Cardiac muscle cell (in vitro differentiated cells and primary cell): Measurements from ENCODE around the gene BRMS1. TPM values are rescaled to one million over a fixed set of nuclear protein-coding genes. Genes with fewer than 3 reads are reported as not detected.

Experiments
- DNase-seq, 2 donors: peaks; one replicate each; pipeline versions ENCODE4 v3.0.0 to v3.0.0-alpha.2; 2010 to 2017; ENCODE audit warnings: low read depth in 1 of 2, low spot score in 1 of 2
- H3K27ac ChIP-seq: fragments of 200-600 bp; sonication (generic); 2 replicates; pipeline ENCODE4 v1.5.1; 2016
- H3K27me3 ChIP-seq: fragments of 200-600 bp; sonication (generic); 2 replicates; pipeline ENCODE4 v1.6.0; 2016; ENCODE audit warnings: control low read depth
- H3K36me3 ChIP-seq: fragments of 200-600 bp; sonication (generic); 2 replicates; pipeline ENCODE4 v1.5.1; 2016; ENCODE audit warnings: control low read depth
- H3K4me1 ChIP-seq: fragments of 200-600 bp; sonication (generic); 2 replicates; pipeline ENCODE4 v1.8.1; 2017; ENCODE audit warnings: low read depth, mild to moderate bottlenecking, mixed run types
- H3K4me3 ChIP-seq: fragments of 200-600 bp; sonication (generic); 2 replicates; pipeline ENCODE4 v1.5.1; 2016; ENCODE audit warnings: mild to moderate bottlenecking
- H3K9me3 ChIP-seq: fragments of 200-600 bp; sonication (generic); 2 replicates; pipeline ENCODE4 v1.5.1; 2017; ENCODE audit warnings: low read depth, mild to moderate bottlenecking, control low read depth
- CTCF ChIP-seq: IDR thresholded peaks from 2 replicates; pipeline ENCODE4 v1.5.1; 2012; ENCODE audit warnings: low read depth, mild to moderate bottlenecking, low read length
- polyA plus RNA-seq: library from polyadenylated mRNA; unstranded; fragments of >200 nt; fragmentation: Nextera tagmentation; extraction: Ambion mirVana; gene quantifications from 2 replicates; pipeline ENCODE4 v1.2.1, GENCODE V29; 2016
- total RNA-seq: library from RNA; depleted of rRNA; stranded (reverse); fragments of >200 nt; gene quantifications from 2 replicates; pipeline ENCODE4 v1.2.3, GENCODE V29; 2016

BRMS1 gene
- total and polyA plus RNA-seq, 2 experiments from 2014 or later, result 33.2 to 33.8 TPM

- peaks cover 4% of the 10 kb centered on the region for H3K4me1 ChIP-seq
Observed at GRCh38 chr11:66287889-66288670, 56.8 kb downstream of the BRMS1 start.

More at GRCh38 chr11:66287889-66288670, 56.8 kb downstream of the BRMS1 start:
- no peak for TF ChIP-seq CTCF
- H3K4me3 ChIP-seq, result peak overlapping the region; percentile 93
- H3K27ac ChIP-seq, result peak overlapping the region; percentile 92
- no peaks in the 10 kb centered on the region for H3K9me3 ChIP-seq
- DNase-seq, result no peak
- no peaks in the 10 kb centered on the region for H3K36me3 ChIP-seq
- H3K27me3 ChIP-seq, result peaks cover 26% of the 10 kb centered on the region

Other genes with a start within 250 kb of the BRMS1 start
- gene KLC2, start 87.4 kb downstream of the BRMS1 start, total RNA-seq, result 29.7 and 33.9 TPM in 2 replicates
- gene KLC2, start 87.4 kb downstream of the BRMS1 start, polyA plus RNA-seq, result 41.6 and 46.4 TPM in 2 replicates
- gene RAB1B, start 76.5 kb downstream of the BRMS1 start, total RNA-seq, result 103 and 135 TPM in 2 replicates
- gene RAB1B, start 76.5 kb downstream of the BRMS1 start, polyA plus RNA-seq, result 17.3 and 21.0 TPM in 2 replicates
- gene CNIH2, start 66.9 kb downstream of the BRMS1 start, total RNA-seq, result 2.1 and 2.7 TPM in 2 replicates
- gene CNIH2, start 66.9 kb downstream of the BRMS1 start, polyA plus RNA-seq, result 3.3 and 8.9 TPM in 2 replicates
- gene YIF1A, start 56.0 kb downstream of the BRMS1 start, total RNA-seq, result 68.2 and 121 TPM in 2 replicates
- 116 and 147 TPM in 2 replicates for gene YIF1A, start 56.0 kb downstream of the BRMS1 start, polyA plus RNA-seq
- gene TMEM151A, start 53.2 kb downstream of the BRMS1 start, total RNA-seq, result 2.6 and 3.5 TPM in 2 replicates
- 0.87 and 2.0 TPM in 2 replicates for gene TMEM151A, start 53.2 kb downstream of the BRMS1 start, polyA plus RNA-seq
- 7.9 and 11.4 TPM in 2 replicates for gene CD248, start 28.1 kb downstream of the BRMS1 start, total RNA-seq
- gene CD248, start 28.1 kb downstream of the BRMS1 start, polyA plus RNA-seq, result 20.2 and 31.2 TPM in 2 replicates
- 4.9 and 9.4 TPM in 2 replicates for gene RIN1, start 8.7 kb downstream of the BRMS1 start, total RNA-seq
- 1.9 and 4.8 TPM in 2 replicates for gene RIN1, start 8.7 kb downstream of the BRMS1 start, polyA plus RNA-seq
- 138 and 194 TPM in 2 replicates for gene B4GAT1, start 2.5 kb upstream of the BRMS1 start, total RNA-seq
- 129 and 174 TPM in 2 replicates for gene B4GAT1, start 2.5 kb upstream of the BRMS1 start, polyA plus RNA-seq
- 30.2 and 36.8 TPM in 2 replicates for gene SLC29A2, start 26.7 kb upstream of the BRMS1 start, total RNA-seq
- 32.6 and 50.2 TPM in 2 replicates for gene SLC29A2, start 26.7 kb upstream of the BRMS1 start, polyA plus RNA-seq
- 1.2 TPM in 2 replicates for gene NPAS4, start 75.9 kb upstream of the BRMS1 start, total RNA-seq
- gene NPAS4, start 75.9 kb upstream of the BRMS1 start, polyA plus RNA-seq, result 1.5 TPM in 1 of 2 replicates, not detected in the other
- gene MRPL11, start 93.7 kb upstream of the BRMS1 start, total RNA-seq, result 48.4 and 70.3 TPM in 2 replicates
- 64.1 and 75.8 TPM in 2 replicates for gene MRPL11, start 93.7 kb upstream of the BRMS1 start, polyA plus RNA-seq
- gene PELI3, start 121.8 kb upstream of the BRMS1 start, total RNA-seq, result 19.9 and 30.9 TPM in 2 replicates
- 16.4 and 20.5 TPM in 2 replicates for gene PELI3, start 121.8 kb upstream of the BRMS1 start, polyA plus RNA-seq
- 21.9 and 60.7 TPM in 2 replicates for gene DPP3, start 135.3 kb upstream of the BRMS1 start, total RNA-seq
- gene DPP3, start 135.3 kb upstream of the BRMS1 start, polyA plus RNA-seq, result 20.8 and 44.9 TPM in 2 replicates
- 100 and 106 TPM in 2 replicates for gene BBS1, start 165.5 kb upstream of the BRMS1 start, total RNA-seq
- gene BBS1, start 165.5 kb upstream of the BRMS1 start, polyA plus RNA-seq, result 59.7 and 62.7 TPM in 2 replicates
- 14.7 and 21.6 TPM in 2 replicates for gene ZDHHC24, start 200.9 kb upstream of the BRMS1 start, total RNA-seq
- gene ZDHHC24, start 200.9 kb upstream of the BRMS1 start, polyA plus RNA-seq, result 15.2 and 16.9 TPM in 2 replicates
- 74.2 and 189 TPM in 2 replicates for gene ACTN3, start 201.8 kb upstream of the BRMS1 start, total RNA-seq
- 111 and 322 TPM in 2 replicates for gene ACTN3, start 201.8 kb upstream of the BRMS1 start, polyA plus RNA-seq
- gene CTSF, start 223.5 kb upstream of the BRMS1 start, total RNA-seq, result 15.2 and 45.6 TPM in 2 replicates
- 16.8 and 51.0 TPM in 2 replicates for gene CTSF, start 223.5 kb upstream of the BRMS1 start, polyA plus RNA-seq
- 2.7 and 3.9 TPM in 2 replicates for gene CCDC87, start 248.0 kb upstream of the BRMS1 start, total RNA-seq
- 1.2 and 4.8 TPM in 2 replicates for gene CCDC87, start 248.0 kb upstream of the BRMS1 start, polyA plus RNA-seq
- gene CCS, start 248.1 kb upstream of the BRMS1 start, total RNA-seq, result 73.1 and 86.6 TPM in 2 replicates
- 117 and 153 TPM in 2 replicates for gene CCS, start 248.1 kb upstream of the BRMS1 start, polyA plus RNA-seq